Gastrocnemius medialis (tissue), 4 donors: ENCODE results near the gene FYCO1. TPM values are rescaled to one million over a fixed set of nuclear protein-coding genes. Genes with fewer than 3 reads are reported as not detected.

Experiments used
- ATAC-seq, 2 donors: fragments of 150-250 bp; one replicate each; pipeline ENCODE4 v1.9.1; 2016
- DNase-seq, 2 donors: peaks; one replicate each; pipeline ENCODE4 v3.0.0-alpha.2; 2019
- H3K27ac ChIP-seq, 4 donors: fragments of 200-600 bp; sonication (generic); 1 replicate in 1 of 4; 2 replicates in 3 of 4; pipeline ENCODE4 v1.5.1; 2016 to 2018; ENCODE audit warnings: mild to moderate bottlenecking in 2 of 4, moderate library complexity in 1 of 4
- H3K27me3 ChIP-seq, 3 donors: fragments of 200-600 bp; sonication (generic) in 2 of 3; 1 replicate in 1 of 3; 2 replicates in 2 of 3; pipeline versions ENCODE4 v1.5.1 to v1.6.0; 2016 to 2019; ENCODE audit warnings: mild to moderate bottlenecking in 1 of 3, moderate library complexity in 1 of 3
- H3K36me3 ChIP-seq, 2 donors: fragments of 200-600 bp; sonication (generic) in 1 of 2; one replicate each; pipeline ENCODE4 v1.5.1; 2017 to 2018
- H3K4me1 ChIP-seq, 2 donors: fragments of 200-600 bp; sonication (generic) in 1 of 2; one replicate each; pipeline ENCODE4 v1.5.1; 2016 to 2017; ENCODE audit warnings: mild to moderate bottlenecking in 2 of 2
- H3K4me3 ChIP-seq, 4 donors: fragments of 200-600 bp; sonication (generic) in 3 of 4; 1 replicate in 1 of 4; 2 replicates in 3 of 4; pipeline ENCODE4 v1.5.1; 2016 to 2019; ENCODE audit warnings: mild to moderate bottlenecking in 2 of 4
- H3K9me3 ChIP-seq, 3 donors: fragments of 200-600 bp; sonication (generic) in 2 of 3; 1 replicate in 1 of 3; 2 replicates in 2 of 3; pipeline ENCODE4 v1.5.1; 2016 to 2019
- POLR2A ChIP-seq, 2 donors: fragments of 450-650 bp; IDR thresholded peaks; one replicate each; pipeline ENCODE4 v1.6.1; 2017; ENCODE audit warnings: antibody characterized with exemption in 2 of 2, mild to moderate bottlenecking in 2 of 2, moderate library complexity in 2 of 2
- in situ Hi-C, 4 donors: fragments of 200-750 bp; cut with MboI; loops; one replicate each; pipeline versions ENCODE4 v1.15.0 to v1.8.0; 2017; ENCODE audit warnings: low sequenced_read_pairs in 4 of 4
- intact Hi-C: fragments of 100-400 bp; cut with DNase I; formaldehyde crosslinking; loops from one replicate; pipeline ENCODE4 v1.15.1; 2023; ENCODE audit warnings: low total_unique reads
- total RNA-seq, 4 donors: library from RNA; depleted of rRNA; stranded (reverse); fragments of >200 nt; gene quantifications; one replicate each; pipeline versions ENCODE4 v1.1.0 to v1.2.3, GENCODE V29; 2016
- TF ChIP-seq, protein P1 (sequence below), 5 experiments: fragments of 450-650 bp in 3 of 5; fragments of 200-600 bp in 2 of 5; sonication (generic) in 2 of 5; IDR thresholded peaks in 4 of 5; conservative IDR thresholded peaks in 1 of 5; 1 replicate in 4 of 5; 2 replicates in 1 of 5; pipeline ENCODE4 v1.5.1; 2016 to 2019; ENCODE audit warnings: antibody characterized with exemption in 5 of 5, mild to moderate bottlenecking in 3 of 5, moderate library complexity in 3 of 5

FYCO1 gene
- total RNA-seq, 4 donors from 2014 or later: 47.4 to 99.8 (median 84.2) TPM

DNA sequence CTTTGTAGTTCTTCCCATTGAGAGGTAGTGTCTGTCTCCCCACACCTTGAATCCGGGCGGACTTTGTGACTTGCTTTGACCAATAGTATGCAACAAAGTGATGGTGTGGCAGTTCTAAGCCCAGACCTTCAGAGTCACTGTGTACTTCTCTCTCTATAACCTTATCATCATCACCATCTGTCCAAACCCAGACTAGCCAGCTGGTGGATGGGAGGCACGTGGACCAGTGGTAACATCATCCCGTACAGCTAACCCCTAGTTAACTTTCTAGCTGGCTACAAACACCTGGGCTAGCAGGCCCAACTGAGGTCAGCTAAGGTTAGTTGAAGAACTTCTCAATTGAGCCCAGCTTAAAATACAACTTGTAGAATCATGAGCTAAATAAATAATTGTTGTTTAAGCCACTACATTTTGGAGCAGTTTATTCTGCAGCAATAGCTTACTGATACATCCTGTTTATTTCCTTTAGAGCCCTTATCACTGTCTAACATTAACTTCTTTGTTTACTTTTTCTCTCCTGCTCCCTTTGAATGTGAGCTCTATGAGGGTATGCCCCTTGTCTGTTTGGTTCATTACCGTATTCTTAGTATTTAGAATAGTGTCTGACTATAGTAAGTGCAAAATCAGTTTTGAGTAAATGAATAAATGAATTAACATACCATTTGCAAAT, 120.8 kb downstream of the FYCO1 start:
- Histone ChIP-seq H3K27me3 (no peaks in the 10 kb centered on the region), H3K27ac (no peak overlapping the region), H3K36me3 (no peaks in the 10 kb centered on the region), H3K4me1 (no peaks in the 10 kb centered on the region), H3K9me3 (no peaks in the 10 kb centered on the region), H3K4me3 (no peak overlapping the region)
- intact Hi-C loops: no loop called here
- peak in 1 of 2 donors; percentile 27 for ATAC-seq
- TF ChIP-seq POLR2A (IDR thresholded peaks at IDR 0.05): no peak
- TF ChIP-seq, protein P1, sequence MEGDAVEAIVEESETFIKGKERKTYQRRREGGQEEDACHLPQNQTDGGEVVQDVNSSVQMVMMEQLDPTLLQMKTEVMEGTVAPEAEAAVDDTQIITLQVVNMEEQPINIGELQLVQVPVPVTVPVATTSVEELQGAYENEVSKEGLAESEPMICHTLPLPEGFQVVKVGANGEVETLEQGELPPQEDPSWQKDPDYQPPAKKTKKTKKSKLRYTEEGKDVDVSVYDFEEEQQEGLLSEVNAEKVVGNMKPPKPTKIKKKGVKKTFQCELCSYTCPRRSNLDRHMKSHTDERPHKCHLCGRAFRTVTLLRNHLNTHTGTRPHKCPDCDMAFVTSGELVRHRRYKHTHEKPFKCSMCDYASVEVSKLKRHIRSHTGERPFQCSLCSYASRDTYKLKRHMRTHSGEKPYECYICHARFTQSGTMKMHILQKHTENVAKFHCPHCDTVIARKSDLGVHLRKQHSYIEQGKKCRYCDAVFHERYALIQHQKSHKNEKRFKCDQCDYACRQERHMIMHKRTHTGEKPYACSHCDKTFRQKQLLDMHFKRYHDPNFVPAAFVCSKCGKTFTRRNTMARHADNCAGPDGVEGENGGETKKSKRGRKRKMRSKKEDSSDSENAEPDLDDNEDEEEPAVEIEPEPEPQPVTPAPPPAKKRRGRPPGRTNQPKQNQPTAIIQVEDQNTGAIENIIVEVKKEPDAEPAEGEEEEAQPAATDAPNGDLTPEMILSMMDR (IDR thresholded peaks at IDR 0.05 in 4 of 5, conservative IDR thresholded peaks at IDR 0.05 in 1 of 5): no peak
- no peak for DNase-seq
- in situ Hi-C loops: no loop called here

DNA sequence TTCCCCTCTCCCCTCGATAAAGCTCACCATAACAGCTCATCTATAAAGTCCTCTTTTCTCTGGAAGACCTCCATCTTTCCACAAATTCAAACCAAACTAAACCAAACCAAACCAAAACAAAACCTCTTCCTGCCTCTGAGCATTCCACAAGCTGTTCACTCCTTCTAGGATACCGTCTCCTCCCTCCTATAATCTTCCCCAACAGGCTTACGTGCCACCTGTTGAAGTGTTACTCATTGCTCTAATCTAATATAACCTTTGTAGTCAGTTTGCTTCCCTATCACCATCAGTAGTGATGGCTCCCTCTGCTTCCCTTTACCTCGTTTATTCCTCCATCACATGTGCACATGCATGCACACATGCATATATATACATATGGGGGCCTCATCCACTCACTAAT, 122.0 kb downstream of the FYCO1 start:
- in situ Hi-C loops (no loop called here), intact Hi-C loops (no loop called here)
- Histone ChIP-seq H3K9me3 (no peaks in the 10 kb centered on the region), H3K27ac (no peak overlapping the region), H3K27me3 (no peaks in the 10 kb centered on the region), H3K4me3 (no peak overlapping the region), H3K36me3 (no peaks in the 10 kb centered on the region), H3K4me1 (no peaks in the 10 kb centered on the region)
- TF ChIP-seq, protein P1 (IDR thresholded peaks at IDR 0.05 in 4 of 5, conservative IDR thresholded peaks at IDR 0.05 in 1 of 5): no peak
- TF ChIP-seq POLR2A (IDR thresholded peaks at IDR 0.05): no peak
- ATAC-seq (no peak), DNase-seq (no peak)

DNA sequence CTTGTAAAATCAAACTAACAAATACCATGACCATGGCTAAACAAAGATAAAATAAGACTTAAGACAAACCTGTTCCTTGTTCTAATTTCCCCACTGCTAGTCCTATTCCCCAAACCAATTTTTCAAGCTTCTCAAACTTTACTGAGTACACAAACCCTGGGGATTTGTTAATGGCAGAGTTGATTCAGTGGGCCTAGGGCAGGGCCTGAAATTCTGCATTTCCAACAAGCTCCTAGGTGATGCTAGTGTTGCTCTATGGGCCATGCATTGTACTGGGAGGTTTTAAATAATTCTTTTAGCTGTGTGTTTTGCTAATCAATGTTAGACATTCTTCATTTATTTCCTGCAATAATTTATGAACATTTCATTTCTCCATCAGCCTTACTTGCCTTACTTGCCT, 122.6 kb downstream of the FYCO1 start:
- in situ Hi-C loops (no loop called here), intact Hi-C loops (no loop called here)
- TF ChIP-seq POLR2A (IDR thresholded peaks at IDR 0.05): no peak
- TF ChIP-seq, protein P1 (IDR thresholded peaks at IDR 0.05 in 4 of 5, conservative IDR thresholded peaks at IDR 0.05 in 1 of 5): no peak
- Histone ChIP-seq H3K27ac (no peak overlapping the region), H3K4me3 (no peak overlapping the region), H3K9me3 (no peaks in the 10 kb centered on the region), H3K36me3 (no peaks in the 10 kb centered on the region), H3K27me3 (no peaks in the 10 kb centered on the region), H3K4me1 (no peaks in the 10 kb centered on the region)
- ATAC-seq (no peak), DNase-seq (no peak)

DNA sequence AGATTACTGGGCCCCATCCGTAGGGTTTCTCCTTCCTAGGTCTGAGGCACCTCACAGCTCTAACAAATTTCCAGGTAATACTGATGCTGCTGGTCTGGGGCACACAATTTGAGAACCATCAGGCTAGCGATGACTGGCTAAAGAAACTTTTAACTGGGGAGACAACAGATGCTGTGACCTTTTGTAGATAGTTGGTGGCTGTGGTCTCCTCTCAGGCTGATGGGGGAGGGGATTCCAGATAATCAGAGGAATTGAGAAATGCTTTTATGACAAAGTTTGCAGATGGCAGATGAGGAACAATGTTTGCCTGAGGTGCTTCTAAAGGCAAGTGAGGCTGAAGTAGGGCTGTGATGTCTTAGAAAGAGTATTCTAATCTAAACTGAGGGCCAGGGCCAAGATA, 123.1 kb downstream of the FYCO1 start:
- Histone ChIP-seq H3K4me1 (no peaks in the 10 kb centered on the region), H3K27ac (no peak overlapping the region), H3K36me3 (no peaks in the 10 kb centered on the region), H3K9me3 (no peaks in the 10 kb centered on the region), H3K27me3 (no peaks in the 10 kb centered on the region), H3K4me3 (no peak overlapping the region)
- intact Hi-C loops (no loop called here), in situ Hi-C loops (no loop called here)
- DNase-seq (no peak), ATAC-seq (no peak)
- TF ChIP-seq POLR2A (IDR thresholded peaks at IDR 0.05): no peak
- TF ChIP-seq, protein P1 (IDR thresholded peaks at IDR 0.05 in 4 of 5, conservative IDR thresholded peaks at IDR 0.05 in 1 of 5): no peak

DNA sequence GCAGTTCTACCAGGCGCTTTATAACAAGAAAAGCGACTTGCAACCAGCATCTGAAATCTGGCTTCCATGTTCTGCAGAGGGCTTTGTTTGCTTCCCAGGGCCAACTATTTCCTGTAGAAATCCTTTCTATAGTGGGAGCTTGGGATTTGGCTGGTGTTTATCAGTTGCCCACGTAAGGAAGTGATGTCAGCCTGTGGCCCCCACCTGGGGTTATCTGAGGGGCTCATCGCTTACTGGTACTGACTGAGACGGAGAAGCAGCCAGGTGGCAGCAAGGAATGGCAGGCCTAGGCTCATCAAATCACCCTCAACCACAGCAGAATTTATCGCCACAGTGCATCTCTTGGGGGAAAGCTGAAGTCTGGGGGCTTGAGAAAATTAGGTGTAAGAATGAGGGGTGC, 123.8 kb downstream of the FYCO1 start:
- Histone ChIP-seq H3K4me1 (no peaks in the 10 kb centered on the region), H3K27me3 (no peaks in the 10 kb centered on the region), H3K27ac (no peak overlapping the region), H3K9me3 (no peaks in the 10 kb centered on the region), H3K4me3 (no peak overlapping the region), H3K36me3 (no peaks in the 10 kb centered on the region)
- TF ChIP-seq POLR2A (IDR thresholded peaks at IDR 0.05): no peak
- TF ChIP-seq, protein P1 (IDR thresholded peaks at IDR 0.05 in 4 of 5, conservative IDR thresholded peaks at IDR 0.05 in 1 of 5): no peak
- ATAC-seq (no peak), DNase-seq (no peak)
- intact Hi-C loops: no loop called here
- in situ Hi-C loops: no loop called here
